Stimulated activated naive CD8-positive, alpha-beta T cell treated with anti-CD3 and anti-CD28 coated beads, Interleukin-15, Interleukin-2, amounts not matched to agents 100 ng/mL and 50 ng/mL, for 24 hours (primary cell): ENCODE measurements around the gene PMFBP1.

Source experiments
- H3K27ac Mint-ChIP-seq: one replicate; pipeline ENCODE4 v1.8.0; 2021; ENCODE audit warnings: mild to moderate bottlenecking, mixed read lengths
- H3K27me3 Mint-ChIP-seq: one replicate; pipeline ENCODE4 v1.8.0; 2021; ENCODE audit warnings: mixed read lengths
- H3K36me3 Mint-ChIP-seq: one replicate; pipeline ENCODE4 v1.8.0; 2021; ENCODE audit warnings: low read depth, mixed read lengths
- H3K4me1 Mint-ChIP-seq: one replicate; pipeline ENCODE4 v1.8.0; 2021; ENCODE audit warnings: low read depth, mixed read lengths
- H3K4me3 Mint-ChIP-seq: one replicate; pipeline ENCODE4 v1.8.0; 2021; ENCODE audit warnings: mild to moderate bottlenecking, mixed read lengths
- H3K9me3 Mint-ChIP-seq: one replicate; pipeline ENCODE4 v1.8.0; 2021; ENCODE audit warnings: mixed read lengths

PMFBP1 gene

GRCh38 chr16:72126429-72126765, 45.6 kb downstream of the PMFBP1 start:
- no peaks in the 10 kb centered on the region for H3K36me3 Mint-ChIP-seq
- no peaks in the 10 kb centered on the region for H3K4me1 Mint-ChIP-seq
- H3K9me3 Mint-ChIP-seq: no peaks in the 10 kb centered on the region
- H3K27me3 Mint-ChIP-seq: no peaks in the 10 kb centered on the region
- H3K4me3 Mint-ChIP-seq: no peak overlapping the region
- H3K27ac Mint-ChIP-seq: no peak overlapping the region

- H3K4me1 Mint-ChIP-seq: no peaks in the 10 kb centered on the region
- H3K4me3 Mint-ChIP-seq: no peak overlapping the region
- no peaks in the 10 kb centered on the region for H3K27me3 Mint-ChIP-seq
- no peak overlapping the region for H3K27ac Mint-ChIP-seq
- H3K36me3 Mint-ChIP-seq: no peaks in the 10 kb centered on the region
- H3K9me3 Mint-ChIP-seq: no peaks in the 10 kb centered on the region
Measured at GRCh38 chr16:72125635-72126428, 46.1 kb downstream of the PMFBP1 start.

DNA sequence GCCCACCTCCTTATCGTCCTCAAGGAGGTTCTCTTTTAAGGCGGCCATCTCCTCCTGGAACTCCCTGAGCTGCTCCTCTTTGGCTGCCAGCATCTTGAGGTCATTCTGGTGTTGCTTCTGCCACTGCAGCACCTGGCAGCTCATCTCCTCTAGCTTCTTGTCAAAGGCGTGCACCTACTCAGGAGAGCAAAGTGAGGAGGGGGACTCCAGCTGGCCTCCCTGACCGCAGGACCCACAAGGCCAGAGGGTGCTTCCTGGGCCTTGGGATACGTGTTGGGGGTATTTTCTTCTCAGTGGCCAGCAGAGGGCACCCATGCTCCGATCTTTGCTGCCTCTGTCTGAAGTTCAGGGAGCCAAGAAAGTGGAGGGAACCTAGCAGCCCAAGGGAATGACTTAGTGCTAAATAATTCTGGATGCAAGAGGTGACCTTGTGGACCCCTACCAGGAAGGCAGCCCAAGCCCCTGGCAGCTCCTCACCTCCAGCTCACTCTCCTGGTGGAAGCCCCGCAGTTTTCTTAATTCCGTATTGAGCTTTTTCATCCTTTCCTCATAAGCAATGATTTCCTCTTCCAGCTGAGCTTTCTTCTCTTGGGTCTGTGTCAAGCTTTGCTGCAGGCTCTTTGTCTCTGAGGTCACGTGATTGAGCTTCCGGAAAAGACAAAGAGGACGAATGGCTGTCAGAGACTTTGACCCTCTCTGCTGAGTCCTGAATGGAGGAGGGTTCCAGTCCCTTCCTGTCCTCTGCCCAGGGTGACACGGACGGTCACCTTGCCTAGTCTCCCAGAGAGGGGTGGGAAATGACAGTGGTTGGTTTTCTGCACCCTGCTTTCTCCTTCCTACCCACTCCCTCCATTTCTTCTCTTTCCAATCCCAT, 47.0 kb downstream of the PMFBP1 start:
- Mint-ChIP-seq H3K4me1 (no peaks in the 10 kb centered on the region), H3K27me3 (no peaks in the 10 kb centered on the region), H3K4me3 (no peak overlapping the region), H3K9me3 (no peaks in the 10 kb centered on the region), H3K36me3 (no peaks in the 10 kb centered on the region), H3K27ac (no peak overlapping the region)

GRCh38 chr16:72124148-72124547, 47.8 kb downstream of the PMFBP1 start:
- no peaks in the 10 kb centered on the region for H3K9me3 Mint-ChIP-seq
- no peak overlapping the region for H3K4me3 Mint-ChIP-seq
- no peak overlapping the region for H3K27ac Mint-ChIP-seq
- H3K4me1 Mint-ChIP-seq: no peaks in the 10 kb centered on the region
- no peaks in the 10 kb centered on the region for H3K27me3 Mint-ChIP-seq
- H3K36me3 Mint-ChIP-seq: no peaks in the 10 kb centered on the region

DNA sequence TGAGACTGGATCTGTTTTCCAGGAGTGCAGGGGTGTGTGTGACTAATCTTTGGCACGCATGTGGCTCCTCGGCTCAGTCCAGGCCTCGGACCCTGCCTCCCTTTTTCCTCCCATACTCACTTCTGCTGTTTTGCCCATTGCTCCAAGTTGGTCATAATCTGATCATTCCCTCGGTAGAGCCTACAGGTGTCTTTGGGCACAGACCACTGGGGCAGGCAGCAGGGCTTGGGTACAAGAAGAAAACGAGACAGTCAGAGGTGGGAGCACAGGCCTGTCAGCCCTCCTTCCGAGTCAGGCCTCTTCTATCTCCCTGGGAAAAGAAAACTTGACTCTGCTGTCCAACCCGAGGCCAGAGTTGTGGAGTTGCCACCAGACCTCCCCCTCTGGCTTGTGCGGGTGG, 48.5 kb downstream of the PMFBP1 start:
- Mint-ChIP-seq H3K4me3 (no peak overlapping the region), H3K4me1 (no peaks in the 10 kb centered on the region), H3K27ac (no peak overlapping the region), H3K9me3 (no peaks in the 10 kb centered on the region), H3K27me3 (no peaks in the 10 kb centered on the region), H3K36me3 (no peaks in the 10 kb centered on the region)

DNA sequence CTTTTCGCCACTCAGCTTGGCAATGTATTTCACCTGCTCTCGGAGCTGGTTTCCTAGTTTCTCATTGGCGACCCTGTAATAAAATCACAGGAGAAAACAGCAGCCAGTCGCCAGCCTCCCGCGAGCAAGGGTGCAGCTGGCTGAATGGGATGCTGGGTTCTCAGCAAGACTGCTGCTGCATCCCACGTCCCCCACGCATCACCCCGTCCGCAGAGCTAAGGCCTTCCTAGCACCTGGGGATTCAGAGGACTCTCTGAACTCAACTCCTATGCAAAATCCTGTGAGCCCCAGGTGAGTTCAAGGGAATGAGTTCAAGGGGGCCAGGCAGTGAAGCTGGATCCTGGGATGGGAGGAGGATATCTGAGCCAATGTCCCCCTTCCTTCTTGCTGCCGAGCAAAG, 49.0 kb downstream of the PMFBP1 start:
- Mint-ChIP-seq H3K36me3 (no peaks in the 10 kb centered on the region), H3K9me3 (no peaks in the 10 kb centered on the region), H3K4me1 (no peaks in the 10 kb centered on the region), H3K27me3 (no peaks in the 10 kb centered on the region), H3K4me3 (no peak overlapping the region), H3K27ac (no peak overlapping the region)

GRCh38 chr16:72122308-72122707, 49.6 kb downstream of the PMFBP1 start:
- Mint-ChIP-seq H3K9me3 (no peaks in the 10 kb centered on the region), H3K4me3 (no peak overlapping the region), H3K4me1 (no peaks in the 10 kb centered on the region), H3K27me3 (no peaks in the 10 kb centered on the region), H3K27ac (no peak overlapping the region), H3K36me3 (no peaks in the 10 kb centered on the region)

GRCh38 chr16:72120026-72120425, 51.9 kb downstream of the PMFBP1 start:
- no peak overlapping the region for H3K4me3 Mint-ChIP-seq
- no peaks in the 10 kb centered on the region for H3K9me3 Mint-ChIP-seq
- H3K27ac Mint-ChIP-seq: no peak overlapping the region
- no peaks in the 10 kb centered on the region for H3K36me3 Mint-ChIP-seq
- no peaks in the 10 kb centered on the region for H3K4me1 Mint-ChIP-seq
- no peaks in the 10 kb centered on the region for H3K27me3 Mint-ChIP-seq

- no peaks in the 10 kb centered on the region for H3K9me3 Mint-ChIP-seq
- no peak overlapping the region for H3K4me3 Mint-ChIP-seq
- peaks cover 40% of the 10 kb centered on the region for H3K36me3 Mint-ChIP-seq
- no peak overlapping the region for H3K27ac Mint-ChIP-seq
- H3K4me1 Mint-ChIP-seq: no peaks in the 10 kb centered on the region
- H3K27me3 Mint-ChIP-seq: no peaks in the 10 kb centered on the region
Measured at GRCh38 chr16:72113616-72113945, 58.4 kb downstream of the PMFBP1 start.

DNA sequence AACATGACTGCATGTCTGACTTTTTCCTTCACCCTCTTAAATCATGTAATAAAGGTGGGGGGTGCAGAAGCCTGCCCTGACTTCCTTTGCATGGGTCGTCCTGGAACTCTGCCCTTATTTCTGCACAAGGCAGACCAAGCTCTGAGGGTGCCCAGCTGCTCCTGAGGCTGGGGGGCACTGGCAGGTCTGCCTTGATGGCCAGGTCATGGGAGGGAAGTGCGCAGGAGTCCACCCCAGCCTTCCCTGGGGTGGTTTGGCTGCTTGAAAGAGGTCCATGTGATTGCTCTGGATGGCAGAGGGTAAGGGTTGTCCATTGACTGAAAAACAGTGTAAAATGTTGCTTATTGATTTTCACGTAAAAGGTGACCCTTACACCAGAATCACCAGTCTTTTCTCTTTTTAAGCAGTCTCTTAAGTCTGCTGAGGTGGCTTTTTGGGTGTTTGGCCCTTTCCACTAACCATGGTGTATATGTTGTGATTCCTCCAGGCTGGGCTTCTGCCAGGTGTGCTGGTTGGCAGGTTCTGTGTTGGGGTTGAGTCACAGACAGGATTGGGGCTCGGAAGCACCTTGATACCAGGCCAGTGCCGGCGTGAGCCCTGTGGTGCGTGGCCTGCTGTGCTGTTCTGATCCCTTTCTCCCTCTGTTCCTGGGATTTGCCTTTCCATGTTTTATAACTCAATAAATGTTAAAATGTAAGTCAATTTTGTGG, 58.9 kb downstream of the PMFBP1 start:
- no peak overlapping the region for H3K27ac Mint-ChIP-seq
- no peak overlapping the region for H3K4me3 Mint-ChIP-seq
- no peaks in the 10 kb centered on the region for H3K9me3 Mint-ChIP-seq
- H3K27me3 Mint-ChIP-seq: no peaks in the 10 kb centered on the region
- peaks cover 45% of the 10 kb centered on the region for H3K36me3 Mint-ChIP-seq
- H3K4me1 Mint-ChIP-seq: no peaks in the 10 kb centered on the region

- no peak overlapping the region for H3K4me3 Mint-ChIP-seq
- no peaks in the 10 kb centered on the region for H3K9me3 Mint-ChIP-seq
- peaks cover 51% of the 10 kb centered on the region for H3K36me3 Mint-ChIP-seq
- H3K27me3 Mint-ChIP-seq: no peaks in the 10 kb centered on the region
- no peak overlapping the region for H3K27ac Mint-ChIP-seq
- no peaks in the 10 kb centered on the region for H3K4me1 Mint-ChIP-seq
Measured at GRCh38 chr16:72112452-72112792, 59.5 kb downstream of the PMFBP1 start.

DNA sequence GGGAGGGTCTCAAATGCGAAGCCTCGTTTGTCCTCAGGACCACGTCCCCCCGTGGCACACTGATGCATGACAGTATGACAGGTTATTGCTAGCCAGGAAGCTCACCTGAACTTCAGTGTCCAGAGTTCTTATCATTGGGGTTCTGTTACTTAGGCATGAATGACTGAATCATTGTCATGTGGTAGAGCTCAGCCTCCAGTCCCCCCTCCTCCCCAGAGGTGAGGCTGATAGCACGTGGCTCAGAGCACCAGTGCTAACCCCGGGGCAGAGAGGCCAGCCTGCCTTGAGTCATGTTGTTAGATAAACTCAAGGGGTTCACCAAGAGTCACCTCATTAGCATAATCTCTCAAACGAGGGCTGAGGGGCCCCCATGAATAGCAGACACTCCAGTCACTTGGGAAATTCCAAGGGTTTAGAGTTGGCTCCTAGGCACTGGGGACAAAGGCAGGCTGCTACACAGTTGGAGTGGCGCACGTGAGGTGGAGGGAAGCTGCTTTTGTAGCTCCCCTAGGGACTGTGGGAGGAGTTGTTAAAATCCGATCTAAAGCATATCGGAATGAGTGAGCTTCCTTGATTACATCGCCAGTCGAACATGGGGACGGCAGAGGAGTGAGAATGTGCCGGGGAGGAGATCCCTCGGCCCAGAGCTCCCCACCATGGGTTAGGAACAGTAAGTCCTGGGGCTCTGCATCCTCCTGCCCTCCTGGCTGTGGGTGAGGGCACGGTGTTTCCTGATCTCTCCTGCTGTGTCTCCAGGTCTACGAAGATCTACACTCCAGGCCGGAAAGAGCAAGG, 60.1 kb downstream of the PMFBP1 start:
- Mint-ChIP-seq H3K9me3 (no peaks in the 10 kb centered on the region), H3K4me1 (no peaks in the 10 kb centered on the region), H3K27ac (no peak overlapping the region), H3K4me3 (no peak overlapping the region), H3K36me3 (peaks cover 57% of the 10 kb centered on the region), H3K27me3 (no peaks in the 10 kb centered on the region)

GRCh38 chr16:72110662-72111615, 61.0 kb downstream of the PMFBP1 start:
- H3K27ac Mint-ChIP-seq: no peak overlapping the region
- H3K36me3 Mint-ChIP-seq: peaks cover 66% of the 10 kb centered on the region
- no peak overlapping the region for H3K4me3 Mint-ChIP-seq
- no peaks in the 10 kb centered on the region for H3K9me3 Mint-ChIP-seq
- no peaks in the 10 kb centered on the region for H3K27me3 Mint-ChIP-seq
- H3K4me1 Mint-ChIP-seq: no peaks in the 10 kb centered on the region

DNA sequence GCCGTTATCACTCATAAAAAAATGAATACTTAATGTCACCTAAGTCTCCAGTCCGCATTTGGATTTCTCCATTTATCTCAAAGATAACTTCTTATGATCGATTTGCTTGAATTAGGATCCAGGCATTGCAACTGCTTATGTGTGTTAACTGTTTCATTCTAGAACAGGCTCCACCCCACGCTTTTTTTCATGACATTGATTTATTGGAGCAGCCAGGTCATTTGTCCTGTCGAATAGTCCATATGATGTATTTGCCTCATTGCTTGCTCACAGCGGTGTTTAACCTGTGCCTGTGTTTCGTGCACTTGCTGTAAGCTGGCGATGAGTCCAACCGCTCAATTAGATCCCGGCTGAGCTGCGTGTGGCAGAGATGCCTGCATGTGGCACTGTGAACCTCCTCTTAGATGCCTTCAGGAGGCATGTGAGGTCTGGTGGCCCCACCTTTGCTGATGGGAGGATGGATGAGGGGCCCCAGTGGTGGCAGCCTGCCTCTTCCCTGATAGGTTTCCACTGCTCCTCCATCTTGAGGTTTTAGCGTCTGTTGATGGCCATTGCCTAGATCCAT, 61.9 kb downstream of the PMFBP1 start:
- no peak overlapping the region for H3K27ac Mint-ChIP-seq
- no peak overlapping the region for H3K4me3 Mint-ChIP-seq
- no peaks in the 10 kb centered on the region for H3K9me3 Mint-ChIP-seq
- no peaks in the 10 kb centered on the region for H3K27me3 Mint-ChIP-seq
- no peaks in the 10 kb centered on the region for H3K4me1 Mint-ChIP-seq
- peaks cover 75% of the 10 kb centered on the region for H3K36me3 Mint-ChIP-seq
